Subcutaneous adipose tissue (tissue), 4 donors: ENCODE data around the gene HSPA12A. TPM values are rescaled to one million over a fixed set of nuclear protein-coding genes. Genes with fewer than 3 reads are reported as not detected.

Experiments
- total RNA-seq, 4 donors: library from RNA; depleted of rRNA; stranded (reverse); fragments of >200 nt; gene quantifications; one replicate each; pipeline ENCODE4 v1.1.0, GENCODE V29; 2016
- TF ChIP-seq, protein P1 (sequence below): fragments of 450-650 bp; IDR thresholded peaks from one replicate; pipeline ENCODE4 v1.5.1; 2016; ENCODE audit warnings: low read depth, mild to moderate bottlenecking, control low read depth, antibody characterized with exemption, moderate library complexity

The HSPA12A gene
- total RNA-seq, 4 donors from 2014 or later, result 18.0 to 41.3 (median 25.4) TPM

- TF ChIP-seq, protein P1, sequence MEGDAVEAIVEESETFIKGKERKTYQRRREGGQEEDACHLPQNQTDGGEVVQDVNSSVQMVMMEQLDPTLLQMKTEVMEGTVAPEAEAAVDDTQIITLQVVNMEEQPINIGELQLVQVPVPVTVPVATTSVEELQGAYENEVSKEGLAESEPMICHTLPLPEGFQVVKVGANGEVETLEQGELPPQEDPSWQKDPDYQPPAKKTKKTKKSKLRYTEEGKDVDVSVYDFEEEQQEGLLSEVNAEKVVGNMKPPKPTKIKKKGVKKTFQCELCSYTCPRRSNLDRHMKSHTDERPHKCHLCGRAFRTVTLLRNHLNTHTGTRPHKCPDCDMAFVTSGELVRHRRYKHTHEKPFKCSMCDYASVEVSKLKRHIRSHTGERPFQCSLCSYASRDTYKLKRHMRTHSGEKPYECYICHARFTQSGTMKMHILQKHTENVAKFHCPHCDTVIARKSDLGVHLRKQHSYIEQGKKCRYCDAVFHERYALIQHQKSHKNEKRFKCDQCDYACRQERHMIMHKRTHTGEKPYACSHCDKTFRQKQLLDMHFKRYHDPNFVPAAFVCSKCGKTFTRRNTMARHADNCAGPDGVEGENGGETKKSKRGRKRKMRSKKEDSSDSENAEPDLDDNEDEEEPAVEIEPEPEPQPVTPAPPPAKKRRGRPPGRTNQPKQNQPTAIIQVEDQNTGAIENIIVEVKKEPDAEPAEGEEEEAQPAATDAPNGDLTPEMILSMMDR, result no peak
These were observed 27.4 kb upstream of the HSPA12A start for GRCh38 chr10:116769791-116770190.

- TF ChIP-seq, protein P1, result no peak
These were observed 27.0 kb upstream of the HSPA12A start for GRCh38 chr10:116769368-116769767.

DNA sequence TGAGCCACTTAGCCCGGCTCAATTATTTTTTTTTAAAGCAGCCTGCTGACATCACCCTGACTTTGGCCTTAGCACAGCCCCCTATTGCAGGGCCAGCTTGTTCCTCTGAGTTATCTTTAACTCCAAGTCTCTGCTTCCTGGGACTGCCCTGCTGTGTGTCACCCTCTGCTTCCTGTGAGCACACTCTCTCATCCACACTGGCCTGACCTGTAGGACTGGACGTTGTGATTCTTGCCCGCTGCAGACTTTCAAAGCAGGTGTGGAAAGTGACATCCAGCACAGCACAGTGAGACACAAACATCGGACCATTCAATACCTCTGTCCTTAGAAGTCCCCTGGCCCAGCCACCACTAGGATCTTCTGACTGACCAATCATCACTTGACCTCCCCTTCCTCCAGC lies 26.4 kb upstream of the HSPA12A start:
- TF ChIP-seq, protein P1, result no peak

DNA sequence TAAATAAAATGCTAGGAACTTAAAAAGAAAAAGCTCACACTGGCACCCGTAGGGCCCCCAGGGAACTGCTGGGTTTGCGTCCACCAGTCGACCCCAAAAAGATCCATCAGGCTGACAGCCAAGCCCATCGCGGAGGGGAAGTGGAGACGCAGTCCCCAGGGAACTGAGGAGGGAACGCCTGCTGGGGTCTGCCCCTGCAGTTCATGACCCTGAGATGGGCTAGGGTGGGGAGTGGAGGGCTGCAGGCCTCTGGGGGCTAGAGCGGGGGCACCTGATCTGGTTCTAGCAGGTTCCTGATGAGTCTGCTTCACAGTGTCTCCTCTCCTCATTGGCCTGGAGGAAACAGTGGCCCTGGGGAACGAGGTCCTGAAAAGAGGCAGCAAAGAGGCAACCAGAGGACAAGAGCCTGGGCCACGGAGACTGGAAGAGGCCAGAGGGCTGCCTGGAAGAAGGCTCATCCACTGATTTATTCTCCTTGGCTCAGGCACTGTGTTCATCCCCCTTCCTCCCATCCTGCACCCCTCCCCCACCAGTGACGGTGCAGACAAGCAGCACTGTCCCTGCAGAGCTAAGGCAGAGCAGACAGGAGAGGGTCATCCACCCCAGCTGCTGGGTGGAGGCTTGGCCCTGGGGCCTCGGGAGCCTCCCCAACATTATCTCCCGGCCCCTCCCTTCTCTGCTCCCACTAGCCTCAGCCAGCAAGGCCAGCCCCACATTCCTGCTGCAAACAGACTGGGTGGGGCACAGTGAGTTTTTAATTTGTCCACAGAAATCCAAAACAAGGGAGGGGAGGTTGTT lies 24.7 kb upstream of the HSPA12A start:
- TF ChIP-seq, protein P1, result no peak

GRCh38 chr10:116766241-116766827 lies 24.0 kb upstream of the HSPA12A start:
- TF ChIP-seq, protein P1, result no peak

DNA sequence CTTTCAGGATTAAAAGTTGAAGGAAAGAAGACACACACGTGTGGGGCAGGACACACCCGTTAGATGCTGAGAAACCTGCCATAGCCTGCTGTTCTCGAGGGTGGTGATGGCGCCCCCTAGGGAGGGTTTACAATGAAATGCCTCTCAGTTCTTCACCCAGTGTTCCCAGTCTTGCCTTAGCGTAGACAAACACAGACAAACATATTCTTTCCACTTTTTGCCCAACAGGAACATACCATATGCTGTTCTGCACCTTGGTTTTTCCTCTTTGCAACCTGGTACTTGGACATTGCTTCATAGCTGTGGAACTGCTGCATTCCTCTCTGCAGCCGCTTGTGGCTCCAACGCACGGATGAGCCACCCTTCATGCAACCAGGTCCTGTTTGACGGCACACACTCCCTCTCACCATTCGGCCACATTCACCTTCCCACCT lies 23.3 kb upstream of the HSPA12A start:
- TF ChIP-seq, protein P1, result no peak

- TF ChIP-seq, protein P1, result no peak
These were observed 22.6 kb upstream of the HSPA12A start for GRCh38 chr10:116764979-116765378.
